Endothelial cell (in vitro differentiated cells): ENCODE measurements around the gene OXGR1. TPM values are rescaled to one million over a fixed set of nuclear protein-coding genes. Genes with fewer than 3 reads are reported as not detected.

Experiments
- DNase-seq: peaks from one replicate; pipeline ENCODE4 v3.0.0; 2021; ENCODE audit warnings: low spot score
- H3K27ac Mint-ChIP-seq: one replicate; pipeline ENCODE4 v1.8.0; 2021; ENCODE audit warnings: mixed read lengths, inconsistent platforms; ENCODE audit not compliant: unreplicated experiment
- H3K27me3 Mint-ChIP-seq: one replicate; pipeline ENCODE4 v1.8.0; 2021; ENCODE audit warnings: mild to moderate bottlenecking, moderate library complexity, mixed read lengths, inconsistent platforms; ENCODE audit not compliant: unreplicated experiment
- H3K36me3 Mint-ChIP-seq: one replicate; pipeline ENCODE4 v1.8.0; 2021; ENCODE audit warnings: mild to moderate bottlenecking, low read depth, mixed read lengths, inconsistent platforms; ENCODE audit not compliant: unreplicated experiment
- H3K4me1 Mint-ChIP-seq: one replicate; pipeline ENCODE4 v1.8.0; 2021; ENCODE audit warnings: mild to moderate bottlenecking, mixed read lengths, inconsistent platforms; ENCODE audit not compliant: unreplicated experiment
- H3K4me3 Mint-ChIP-seq: one replicate; pipeline ENCODE4 v1.8.0; 2021; ENCODE audit warnings: mild to moderate bottlenecking, mixed read lengths, inconsistent platforms; ENCODE audit not compliant: unreplicated experiment
- H3K9me3 Mint-ChIP-seq: one replicate; pipeline ENCODE4 v1.8.0; 2021; ENCODE audit warnings: mixed read lengths, inconsistent platforms; ENCODE audit not compliant: unreplicated experiment
- total RNA-seq: library from RNA; stranded (reverse); fragmentation: NEBNext Ultra II Directional; extraction: Animal tissue kit (Norgen Biotek cat#: 25700); gene quantifications from one replicate; pipeline ENCODE4 v1.2.1, GENCODE V29; 2021; ENCODE audit not compliant: unreplicated experiment
- TF ChIP-seq, protein P1 (sequence below): fragments of 200-600 bp; sonication (generic); IDR thresholded peaks from one replicate; pipeline ENCODE4 v1.5.0; 2021; ENCODE audit warnings: antibody characterized with exemption; ENCODE audit not compliant: unreplicated experiment

Gene OXGR1
- total RNA-seq, 1 donor from 2014 or later, result 0.15 TPM

GRCh38 chr13:97015661-97016350 is 21.5 kb upstream of the OXGR1 start:
- no peaks in the 10 kb centered on the region for H3K36me3 Mint-ChIP-seq
- no peak overlapping the region for H3K27ac Mint-ChIP-seq
- H3K4me1 Mint-ChIP-seq, result peaks cover 8% of the 10 kb centered on the region
- DNase-seq, result no peak
- H3K4me3 Mint-ChIP-seq, result no peak overlapping the region
- H3K27me3 Mint-ChIP-seq, result no peaks in the 10 kb centered on the region
- TF ChIP-seq, protein P1, sequence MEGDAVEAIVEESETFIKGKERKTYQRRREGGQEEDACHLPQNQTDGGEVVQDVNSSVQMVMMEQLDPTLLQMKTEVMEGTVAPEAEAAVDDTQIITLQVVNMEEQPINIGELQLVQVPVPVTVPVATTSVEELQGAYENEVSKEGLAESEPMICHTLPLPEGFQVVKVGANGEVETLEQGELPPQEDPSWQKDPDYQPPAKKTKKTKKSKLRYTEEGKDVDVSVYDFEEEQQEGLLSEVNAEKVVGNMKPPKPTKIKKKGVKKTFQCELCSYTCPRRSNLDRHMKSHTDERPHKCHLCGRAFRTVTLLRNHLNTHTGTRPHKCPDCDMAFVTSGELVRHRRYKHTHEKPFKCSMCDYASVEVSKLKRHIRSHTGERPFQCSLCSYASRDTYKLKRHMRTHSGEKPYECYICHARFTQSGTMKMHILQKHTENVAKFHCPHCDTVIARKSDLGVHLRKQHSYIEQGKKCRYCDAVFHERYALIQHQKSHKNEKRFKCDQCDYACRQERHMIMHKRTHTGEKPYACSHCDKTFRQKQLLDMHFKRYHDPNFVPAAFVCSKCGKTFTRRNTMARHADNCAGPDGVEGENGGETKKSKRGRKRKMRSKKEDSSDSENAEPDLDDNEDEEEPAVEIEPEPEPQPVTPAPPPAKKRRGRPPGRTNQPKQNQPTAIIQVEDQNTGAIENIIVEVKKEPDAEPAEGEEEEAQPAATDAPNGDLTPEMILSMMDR, result no peak
- H3K9me3 Mint-ChIP-seq, result no peaks in the 10 kb centered on the region

DNA sequence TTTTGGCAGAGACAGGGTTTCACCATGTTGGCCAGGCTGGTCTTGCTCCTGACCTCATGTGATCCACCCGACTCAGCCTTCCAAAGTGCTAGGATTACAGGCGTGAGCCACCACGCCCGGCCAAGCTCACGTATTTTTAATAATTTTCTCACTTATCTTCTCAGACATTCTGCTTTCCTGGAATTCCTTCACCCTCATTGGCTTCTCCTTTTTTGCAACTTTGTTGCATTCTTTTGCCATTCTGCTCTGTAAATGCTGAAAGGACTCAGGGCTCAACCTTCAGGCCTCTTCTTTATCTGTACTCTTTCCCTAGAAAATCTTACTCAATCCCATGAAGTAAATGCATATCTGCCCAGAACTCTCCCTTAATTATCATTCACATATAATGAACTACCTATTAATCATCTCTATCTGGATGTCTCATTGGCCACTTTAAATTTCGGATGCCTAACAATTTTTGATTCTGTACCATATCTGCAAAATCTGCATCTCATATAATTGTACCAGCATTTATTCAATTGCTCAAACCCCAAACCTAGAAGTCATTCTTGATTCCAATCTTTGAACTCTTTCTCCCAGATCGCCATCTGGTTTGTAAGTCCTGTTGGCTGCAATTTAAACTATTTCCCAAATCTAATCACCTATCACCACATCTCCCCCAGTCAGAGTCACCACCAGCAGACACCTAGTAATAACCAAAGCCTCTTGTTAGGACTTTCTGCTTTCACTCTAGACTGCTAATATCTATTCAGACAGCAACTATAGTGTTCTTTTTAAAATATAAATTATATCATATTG is 18.2 kb upstream of the OXGR1 start:
- no peak for DNase-seq
- Mint-ChIP-seq H3K9me3 (no peaks in the 10 kb centered on the region), H3K4me1 (no peaks in the 10 kb centered on the region), H3K4me3 (no peak overlapping the region), H3K27ac (no peak overlapping the region), H3K36me3 (no peaks in the 10 kb centered on the region), H3K27me3 (no peaks in the 10 kb centered on the region)
- TF ChIP-seq, protein P1, result no peak

- TF ChIP-seq, protein P1, result no peak
- H3K9me3 Mint-ChIP-seq, result no peaks in the 10 kb centered on the region
- no peaks in the 10 kb centered on the region for H3K36me3 Mint-ChIP-seq
- DNase-seq, result no peak
- no peaks in the 10 kb centered on the region for H3K4me1 Mint-ChIP-seq
- H3K27me3 Mint-ChIP-seq, result no peaks in the 10 kb centered on the region
- H3K4me3 Mint-ChIP-seq, result no peak overlapping the region
- H3K27ac Mint-ChIP-seq, result no peak overlapping the region
These were observed 17.3 kb upstream of the OXGR1 start for GRCh38 chr13:97011446-97012131.

GRCh38 chr13:97008643-97009042 is 14.4 kb upstream of the OXGR1 start:
- no peaks in the 10 kb centered on the region for H3K4me1 Mint-ChIP-seq
- DNase-seq, result no peak
- TF ChIP-seq, protein P1, result no peak
- H3K27me3 Mint-ChIP-seq, result no peaks in the 10 kb centered on the region
- H3K4me3 Mint-ChIP-seq, result no peak overlapping the region
- no peaks in the 10 kb centered on the region for H3K36me3 Mint-ChIP-seq
- H3K27ac Mint-ChIP-seq, result no peak overlapping the region
- H3K9me3 Mint-ChIP-seq, result no peaks in the 10 kb centered on the region
